ENCODE data around the gene TRAPPC14.

DNA sequence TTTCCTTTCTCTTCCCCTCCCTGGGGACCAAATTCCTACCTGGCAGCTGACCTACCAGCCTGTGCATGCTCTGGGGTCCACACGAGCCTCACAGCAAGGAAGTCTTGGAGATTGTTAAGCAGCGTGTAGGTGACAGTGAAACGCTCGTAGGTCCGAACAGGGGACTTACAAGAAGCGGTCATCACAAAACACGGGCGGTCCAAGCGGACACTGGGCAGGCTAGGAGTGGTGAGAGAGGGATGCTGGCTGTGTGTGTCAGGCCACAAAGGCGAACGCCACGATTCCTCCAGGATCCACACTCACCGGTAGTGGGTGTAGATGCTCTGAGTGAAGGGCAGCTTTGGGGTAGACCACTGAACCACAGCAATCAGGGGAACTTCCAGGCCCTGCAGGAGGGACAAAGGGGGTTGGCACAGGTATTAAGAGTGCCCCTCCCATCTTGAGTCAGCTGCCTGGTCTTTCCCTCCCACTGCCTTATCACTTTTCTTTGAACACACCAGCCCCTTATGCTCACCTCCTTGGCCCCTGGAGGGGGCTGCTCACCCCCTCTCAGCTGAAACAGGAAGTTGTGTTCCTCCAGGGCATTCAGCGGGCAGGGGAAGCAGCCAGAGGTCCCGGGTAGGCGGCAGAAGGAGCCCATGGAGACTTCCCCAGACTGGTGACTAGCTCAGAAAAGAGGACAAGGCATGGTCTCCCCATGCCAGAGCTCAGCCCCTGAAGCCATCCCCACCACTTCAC, 2.0 kb downstream of the TRAPPC14 start:
- no peak for TF ChIP-seq ARHGAP35 (CRISPR knock-in tag; IDR thresholded peaks at IDR 0.05; ENCODE audit: borderline replicate concordance)
- TF ChIP-seq, protein P1, sequence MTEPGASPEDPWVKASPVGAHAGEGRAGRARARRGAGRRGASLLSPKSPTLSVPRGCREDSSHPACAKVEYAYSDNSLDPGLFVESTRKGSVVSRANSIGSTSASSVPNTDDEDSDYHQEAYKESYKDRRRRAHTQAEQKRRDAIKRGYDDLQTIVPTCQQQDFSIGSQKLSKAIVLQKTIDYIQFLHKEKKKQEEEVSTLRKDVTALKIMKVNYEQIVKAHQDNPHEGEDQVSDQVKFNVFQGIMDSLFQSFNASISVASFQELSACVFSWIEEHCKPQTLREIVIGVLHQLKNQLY (CRISPR knock-in tag; IDR thresholded peaks at IDR 0.05): no peak

Measured in HepG2 (cell line).